Measurements from ENCODE around the gene VCX3B.
"Not testable (repeated sequence)": the region's sequence is repeated elsewhere in the genome, so short reads cannot be mapped to it uniquely, and the experiment has no call there.

VCX3B gene

GRCh38 chrX:8464530-8464929, at the start of gene VCX3B:
Gene VCX3B, plus strand, starts transcription at chrX:8464830. Its CDS starts 621 bp downstream, at chrX:8465451.
- not testable (repeated sequence) for DNase-seq

GRCh38 chrX:8418301-8418700, 46.3 kb upstream of the VCX3B start:
- no peak for DNase-seq

- no peak for DNase-seq
These were observed 39.7 kb upstream of the VCX3B start for GRCh38 chrX:8424912-8425311.

- no peak for DNase-seq
These were observed 34.9 kb upstream of the VCX3B start for GRCh38 chrX:8429692-8430249.

- no peak for DNase-seq
These were observed 34.2 kb upstream of the VCX3B start for GRCh38 chrX:8430444-8430843.

- no peak for DNase-seq
These were observed 32.2 kb upstream of the VCX3B start for GRCh38 chrX:8432396-8432795.

- no peak for DNase-seq
These were observed 31.2 kb upstream of the VCX3B start for GRCh38 chrX:8433109-8434062.

GRCh38 chrX:8447368-8447767, 17.3 kb upstream of the VCX3B start:
- DNase-seq = no peak

GRCh38 chrX:8452343-8452742, 12.3 kb upstream of the VCX3B start:
- not testable (repeated sequence) for DNase-seq

GRCh38 chrX:8453611-8454010, 11.0 kb upstream of the VCX3B start:
- DNase-seq = no peak

- no peak for DNase-seq
These were observed 9.1 kb upstream of the VCX3B start for GRCh38 chrX:8455557-8455956.

- no peak for DNase-seq
These were observed 2.1 kb upstream of the VCX3B start for GRCh38 chrX:8462488-8462887.

GRCh38 chrX:8484360-8484949, 19.8 kb downstream of the VCX3B start:
- DNase-seq = no peak

- DNase-seq = not testable (repeated sequence)
These were observed 30.4 kb downstream of the VCX3B start for GRCh38 chrX:8495036-8495435.

GRCh38 chrX:8500203-8500602, 35.6 kb downstream of the VCX3B start:
- no peak for DNase-seq

- DNase-seq = not testable (repeated sequence)
These were observed 37.5 kb downstream of the VCX3B start for GRCh38 chrX:8502101-8502500.

GRCh38 chrX:8504451-8504850, 39.8 kb downstream of the VCX3B start:
- DNase-seq = no peak

Data from activated naive CD4-positive, alpha-beta T cell (primary cell).